ENCODE results near the gene AKR1E2.

Gene AKR1E2

DNA sequence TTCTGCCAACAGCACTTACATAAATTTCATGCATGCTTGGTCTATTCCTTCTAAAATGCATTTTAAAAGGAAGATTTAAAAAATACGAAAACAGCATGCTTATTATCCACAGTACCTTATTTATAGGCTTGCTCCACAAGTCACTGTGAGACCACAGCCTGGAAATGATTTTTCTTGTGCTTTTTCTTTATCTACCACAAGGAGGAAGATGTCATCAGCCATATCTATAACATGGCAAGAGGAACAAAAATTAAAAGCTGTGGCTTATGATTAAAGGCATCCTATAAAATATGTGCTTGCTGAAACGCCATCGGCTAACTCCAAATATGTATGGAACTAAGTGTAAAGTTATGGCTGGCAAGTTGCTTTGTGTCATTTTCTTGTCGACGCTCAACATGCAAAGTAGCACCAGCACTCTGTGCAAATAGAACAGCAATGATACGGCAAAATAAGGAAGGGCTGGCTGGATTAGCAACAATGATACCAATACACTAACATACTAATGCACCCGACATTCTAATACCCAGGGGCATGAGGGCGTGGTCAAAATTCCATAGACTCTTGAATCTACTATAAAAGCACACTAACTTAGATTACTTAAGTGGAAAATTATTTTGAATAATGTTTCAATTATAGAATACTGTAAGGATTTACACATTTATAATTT, 41.2 kb upstream of the AKR1E2 start:
- no peaks in the 10 kb centered on the region for H4K20me1 ChIP-seq (ENCODE audit: insufficient read depth, low read length)
- no peaks in the 10 kb centered on the region for H3K36me3 ChIP-seq (ENCODE audit: insufficient read depth, low read length)
- no peaks in the 10 kb centered on the region for H3K79me2 ChIP-seq (ENCODE audit: insufficient read depth, low read length)
- no peak overlapping the region for H2AFZ ChIP-seq (ENCODE audit: low read length)
- TF ChIP-seq EZH2 (IDR thresholded peaks at IDR 0.05; ENCODE audit: borderline replicate concordance, low read length): no peak
- TF ChIP-seq, protein P1, sequence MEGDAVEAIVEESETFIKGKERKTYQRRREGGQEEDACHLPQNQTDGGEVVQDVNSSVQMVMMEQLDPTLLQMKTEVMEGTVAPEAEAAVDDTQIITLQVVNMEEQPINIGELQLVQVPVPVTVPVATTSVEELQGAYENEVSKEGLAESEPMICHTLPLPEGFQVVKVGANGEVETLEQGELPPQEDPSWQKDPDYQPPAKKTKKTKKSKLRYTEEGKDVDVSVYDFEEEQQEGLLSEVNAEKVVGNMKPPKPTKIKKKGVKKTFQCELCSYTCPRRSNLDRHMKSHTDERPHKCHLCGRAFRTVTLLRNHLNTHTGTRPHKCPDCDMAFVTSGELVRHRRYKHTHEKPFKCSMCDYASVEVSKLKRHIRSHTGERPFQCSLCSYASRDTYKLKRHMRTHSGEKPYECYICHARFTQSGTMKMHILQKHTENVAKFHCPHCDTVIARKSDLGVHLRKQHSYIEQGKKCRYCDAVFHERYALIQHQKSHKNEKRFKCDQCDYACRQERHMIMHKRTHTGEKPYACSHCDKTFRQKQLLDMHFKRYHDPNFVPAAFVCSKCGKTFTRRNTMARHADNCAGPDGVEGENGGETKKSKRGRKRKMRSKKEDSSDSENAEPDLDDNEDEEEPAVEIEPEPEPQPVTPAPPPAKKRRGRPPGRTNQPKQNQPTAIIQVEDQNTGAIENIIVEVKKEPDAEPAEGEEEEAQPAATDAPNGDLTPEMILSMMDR (IDR thresholded peaks at IDR 0.05; ENCODE audit: low read length): no peak
- H3K9me2 ChIP-seq (ENCODE audit: low read depth, low read length): no peaks in the 10 kb centered on the region
- H3K27me3 ChIP-seq (ENCODE audit: insufficient read depth, low read length): no peaks in the 10 kb centered on the region
- H3K4me1 ChIP-seq (ENCODE audit: insufficient read depth, low read length, severe bottlenecking): no peaks in the 10 kb centered on the region
- H3K4me3 ChIP-seq (ENCODE audit: low read depth, low read length, poor library complexity, severe bottlenecking): no peak overlapping the region
- H3F3A ChIP-seq (ENCODE audit: insufficient read depth, low read length): no peaks in the 10 kb centered on the region
- H3K9me3 ChIP-seq (ENCODE audit: low read length): no peaks in the 10 kb centered on the region
- no peak overlapping the region for H3K9ac ChIP-seq (ENCODE audit: low read length)
- no peak overlapping the region for H3K27ac ChIP-seq (ENCODE audit: low read depth, low read length, poor library complexity, severe bottlenecking)
- no peak overlapping the region for H3K4me2 ChIP-seq (ENCODE audit: low read length)

DNA sequence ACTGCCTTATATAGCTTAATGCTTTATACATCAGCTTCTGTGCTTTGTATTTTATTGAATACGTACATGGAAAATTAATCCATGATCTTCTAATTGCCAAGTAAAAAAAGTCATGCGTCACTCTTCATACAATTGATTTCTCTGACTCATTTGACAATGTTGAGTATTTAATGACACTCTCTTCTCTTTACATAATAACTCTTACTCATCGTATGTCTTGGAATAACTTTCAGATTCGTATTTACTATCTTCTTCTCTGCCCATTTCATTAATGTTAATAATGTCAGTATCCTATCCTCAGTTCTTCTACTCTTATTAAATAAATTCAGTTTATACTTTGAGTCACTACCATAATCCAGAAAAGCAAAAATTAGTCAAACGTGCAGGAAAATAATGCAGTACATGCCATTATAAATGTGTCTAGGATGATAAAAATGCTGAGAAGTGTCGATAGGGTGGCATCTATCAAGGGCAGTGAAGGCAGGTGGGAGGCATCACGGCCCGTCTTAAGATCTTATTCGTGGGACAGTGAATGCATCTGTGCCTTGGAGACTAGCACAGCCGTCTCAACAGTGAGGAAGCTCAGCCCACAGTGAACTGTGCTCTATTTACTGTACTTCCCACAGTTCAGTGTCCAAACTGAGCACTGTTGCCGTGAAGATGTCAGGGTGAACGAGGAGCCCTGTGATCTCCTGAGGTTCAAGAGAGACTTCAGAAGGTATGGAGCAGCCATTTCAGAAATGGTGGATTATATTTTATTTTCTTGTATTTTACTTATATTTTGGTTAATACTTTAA, 39.8 kb upstream of the AKR1E2 start:
- Histone ChIP-seq H3K27ac (ENCODE audit: low read depth, low read length, poor library complexity, severe bottlenecking) (no peak overlapping the region), H2AFZ (ENCODE audit: low read length) (no peak overlapping the region), H3K79me2 (ENCODE audit: insufficient read depth, low read length) (no peaks in the 10 kb centered on the region), H3K4me1 (ENCODE audit: insufficient read depth, low read length, severe bottlenecking) (no peaks in the 10 kb centered on the region), H3K9me3 (ENCODE audit: low read length) (no peaks in the 10 kb centered on the region), H4K20me1 (ENCODE audit: insufficient read depth, low read length) (no peaks in the 10 kb centered on the region), H3K36me3 (ENCODE audit: insufficient read depth, low read length) (no peaks in the 10 kb centered on the region), H3F3A (ENCODE audit: insufficient read depth, low read length) (no peaks in the 10 kb centered on the region), H3K27me3 (ENCODE audit: insufficient read depth, low read length) (no peaks in the 10 kb centered on the region), H3K9ac (ENCODE audit: low read length) (no peak overlapping the region), H3K9me2 (ENCODE audit: low read depth, low read length) (no peaks in the 10 kb centered on the region), H3K4me3 (ENCODE audit: low read depth, low read length, poor library complexity, severe bottlenecking) (no peak overlapping the region), H3K4me2 (ENCODE audit: low read length) (no peak overlapping the region)
- TF ChIP-seq, protein P1 (IDR thresholded peaks at IDR 0.05; ENCODE audit: low read length): no peak
- TF ChIP-seq EZH2 (IDR thresholded peaks at IDR 0.05; ENCODE audit: borderline replicate concordance, low read length): no peak

DNA sequence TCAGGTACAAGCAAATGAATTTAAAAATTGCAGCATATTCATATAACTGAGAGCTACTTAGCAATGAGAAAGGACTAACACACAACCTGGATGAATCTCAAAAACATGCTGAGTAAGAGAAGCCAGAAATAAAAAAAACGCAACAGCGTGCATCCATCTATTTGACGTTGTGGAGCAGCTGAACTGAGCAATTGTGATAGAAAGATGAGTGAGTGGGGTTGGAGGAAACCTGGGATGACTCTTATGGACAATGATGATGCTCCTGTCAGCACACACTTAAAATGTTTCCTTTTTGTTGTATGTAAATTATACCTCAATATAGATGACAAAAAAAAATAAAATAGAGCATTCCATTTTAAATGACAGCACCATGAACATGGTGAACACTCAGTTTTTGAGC, 36.0 kb upstream of the AKR1E2 start:
- H3K79me2 ChIP-seq (ENCODE audit: insufficient read depth, low read length): no peaks in the 10 kb centered on the region
- no peaks in the 10 kb centered on the region for H3K9me2 ChIP-seq (ENCODE audit: low read depth, low read length)
- no peaks in the 10 kb centered on the region for H3F3A ChIP-seq (ENCODE audit: insufficient read depth, low read length)
- H3K9ac ChIP-seq (ENCODE audit: low read length): no peak overlapping the region
- H3K27me3 ChIP-seq (ENCODE audit: insufficient read depth, low read length): no peaks in the 10 kb centered on the region
- H3K4me2 ChIP-seq (ENCODE audit: low read length): no peak overlapping the region
- H2AFZ ChIP-seq (ENCODE audit: low read length): no peak overlapping the region
- H3K36me3 ChIP-seq (ENCODE audit: insufficient read depth, low read length): no peaks in the 10 kb centered on the region
- TF ChIP-seq, protein P1 (IDR thresholded peaks at IDR 0.05; ENCODE audit: low read length): no peak
- no peak for TF ChIP-seq EZH2 (IDR thresholded peaks at IDR 0.05; ENCODE audit: borderline replicate concordance, low read length)
- H4K20me1 ChIP-seq (ENCODE audit: insufficient read depth, low read length): no peaks in the 10 kb centered on the region
- no peak overlapping the region for H3K27ac ChIP-seq (ENCODE audit: low read depth, low read length, poor library complexity, severe bottlenecking)
- H3K9me3 ChIP-seq (ENCODE audit: low read length): no peaks in the 10 kb centered on the region
- H3K4me1 ChIP-seq (ENCODE audit: insufficient read depth, low read length, severe bottlenecking): no peaks in the 10 kb centered on the region
- H3K4me3 ChIP-seq (ENCODE audit: low read depth, low read length, poor library complexity, severe bottlenecking): no peak overlapping the region

All from OCI-LY1 (cell line).